ENCODE data around the gene FGF7.
"Not testable (repeated sequence)": the region's sequence is repeated elsewhere in the genome, so short reads cannot be mapped to it uniquely, and the experiment has no call there.

Gene FGF7

DNA sequence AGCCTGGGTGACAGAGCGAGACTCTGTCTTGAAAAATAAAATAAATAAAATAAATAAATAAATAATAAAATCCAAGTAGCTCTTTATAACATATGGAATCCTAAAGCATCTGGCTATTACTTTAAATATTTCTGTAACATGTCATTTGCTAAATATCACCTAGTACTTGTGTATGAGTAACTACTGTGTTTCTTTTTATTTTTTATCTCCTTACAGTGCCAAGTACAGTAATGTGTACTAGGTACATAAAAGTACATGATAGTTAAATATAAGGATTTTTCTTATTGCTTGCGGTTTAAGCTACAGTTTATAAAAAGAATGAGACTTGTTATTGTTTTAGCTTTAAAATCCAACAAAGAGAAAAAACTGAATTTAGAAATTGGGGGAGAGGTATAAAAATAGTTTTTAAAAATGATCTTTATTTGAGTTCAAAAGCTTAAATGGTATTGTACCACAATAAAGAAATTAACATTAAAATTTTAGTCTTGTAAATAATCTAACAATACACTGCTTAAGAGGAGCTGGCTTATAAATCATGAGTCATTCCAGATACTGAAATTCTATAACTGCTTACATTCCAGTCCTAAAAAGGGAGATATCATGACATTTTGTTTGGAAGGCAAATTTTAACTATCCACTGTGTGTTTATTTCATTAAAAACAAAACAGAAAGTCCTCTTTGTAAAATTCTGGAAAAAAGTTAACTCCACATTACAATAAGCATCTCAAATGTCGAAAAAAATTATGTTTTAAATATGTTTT is 73.1 kb downstream of the FGF7 start:
- DNase-seq: no peak

GRCh38 chr15:49501586-49501985 is 78.5 kb downstream of the FGF7 start:
- DNase-seq: no peak

DNA sequence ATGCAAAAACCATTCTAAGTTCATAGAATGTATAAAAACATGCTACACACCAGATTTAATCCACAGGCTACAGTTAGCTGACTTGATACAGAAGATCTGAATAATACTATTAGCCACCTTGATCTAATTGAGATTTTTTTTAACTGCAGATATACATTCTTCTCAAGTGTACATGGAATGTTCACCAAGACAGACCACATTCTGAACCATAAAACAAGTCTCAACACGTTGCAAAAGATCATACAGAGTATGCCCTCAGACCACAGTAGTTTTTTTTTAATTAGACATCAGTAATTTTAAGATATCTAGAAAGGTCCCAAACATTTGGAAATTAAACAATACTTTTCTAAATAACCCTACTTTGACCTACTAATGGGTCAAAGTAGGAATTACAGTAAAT is 83.3 kb downstream of the FGF7 start:
- DNase-seq: no peak

- no peak for DNase-seq
Observed at GRCh38 chr15:49507261-49507660, 84.2 kb downstream of the FGF7 start.

- DNase-seq: not testable (repeated sequence)
Observed at GRCh38 chr15:49512739-49513138, 89.7 kb downstream of the FGF7 start.

GRCh38 chr15:49521802-49522201 is 98.8 kb downstream of the FGF7 start:
- no peak for DNase-seq

GRCh38 chr15:49528289-49528688 is 105.2 kb downstream of the FGF7 start:
- DNase-seq: no peak

- DNase-seq: no peak
Observed at GRCh38 chr15:49530092-49530491, 107.0 kb downstream of the FGF7 start.

All from NK-92 treated with Interleukin-12 subunit alpha and Interleukin-12 subunit beta, amount 100 ng/mL, for 24 hours (cell line).